ENCODE measurements around the gene TMEM245.
"Not testable (repeated sequence)": the region's sequence is repeated elsewhere in the genome, so short reads cannot be mapped to it uniquely, and the experiment has no call there.

The TMEM245 gene

DNA sequence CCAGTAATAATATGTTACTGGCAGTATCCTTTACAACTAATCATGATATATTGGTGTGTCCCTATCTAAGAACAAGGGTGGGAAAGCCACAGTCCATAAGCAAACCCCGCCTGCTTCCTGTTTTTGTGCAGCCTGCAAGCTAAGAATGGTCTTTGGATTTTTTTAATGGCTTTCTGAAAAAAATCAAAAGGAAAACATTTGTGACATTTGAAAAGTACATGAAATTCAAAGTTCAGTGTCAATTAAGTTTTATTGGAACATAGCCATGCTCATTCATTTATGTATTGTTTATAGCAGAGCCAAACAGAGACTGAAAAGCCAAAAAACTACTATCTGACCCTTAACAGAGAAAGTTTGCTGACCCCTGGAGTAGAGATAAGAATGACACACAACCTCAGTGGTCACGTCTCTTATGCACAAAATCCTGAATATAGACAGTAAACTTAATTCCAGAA is 12.8 kb upstream of the TMEM245 start:
- no peak for DNase-seq (ENCODE audit: low read depth)

DNA sequence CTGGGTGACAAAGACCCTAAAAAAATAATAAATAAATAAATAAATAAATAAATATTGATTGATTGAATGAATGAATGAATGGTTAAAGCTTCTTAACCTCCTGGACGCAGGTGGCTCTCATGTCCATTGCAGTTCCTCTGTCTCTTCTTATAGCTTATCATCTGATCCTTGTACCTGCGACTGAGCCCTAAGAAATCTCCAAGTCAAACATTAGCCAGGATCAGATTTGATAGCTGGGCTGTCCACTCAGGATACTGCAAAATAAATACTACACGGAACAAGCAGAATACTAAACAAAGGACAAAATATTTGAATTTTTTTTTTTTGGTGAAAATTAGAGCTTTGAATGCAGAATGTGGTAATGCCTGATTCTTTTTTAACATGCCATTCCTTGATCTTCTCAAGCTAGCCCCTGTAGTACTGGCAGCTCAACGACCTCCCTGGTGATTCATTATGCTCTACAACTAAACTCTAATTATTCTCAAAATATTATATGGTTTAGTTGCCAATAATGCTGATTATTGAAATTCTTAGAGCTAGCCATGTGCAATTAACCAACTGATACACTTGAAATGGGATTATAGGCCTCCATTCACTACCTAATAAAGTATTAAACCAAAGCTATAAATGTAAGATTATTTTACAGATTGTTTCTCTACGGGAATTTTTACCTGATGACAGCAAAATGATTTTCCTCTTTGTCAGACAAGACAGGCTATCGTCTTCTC is 9.9 kb upstream of the TMEM245 start:
- no peak for DNase-seq (ENCODE audit: low read depth)

DNA sequence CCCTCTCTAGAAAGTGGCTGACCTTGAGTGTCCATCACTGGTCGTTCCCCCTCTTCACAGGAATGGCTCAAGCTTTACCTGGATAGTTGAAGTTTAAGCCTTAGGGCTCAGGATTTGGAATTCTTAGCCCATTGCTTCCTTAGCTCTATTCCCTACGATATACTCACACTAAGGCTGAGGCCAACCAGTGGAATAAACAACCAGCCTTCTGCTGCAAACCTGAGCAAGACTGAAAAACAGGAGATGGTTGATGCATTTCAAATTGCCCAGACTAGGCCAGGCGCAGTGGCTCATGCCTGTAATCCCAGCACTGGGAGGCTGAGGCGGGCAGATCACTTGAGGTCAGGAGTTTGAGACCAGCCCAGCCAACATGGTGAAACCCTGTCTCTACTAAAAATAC is 6.9 kb upstream of the TMEM245 start:
- not testable (repeated sequence) for DNase-seq (ENCODE audit: low read depth)

DNA sequence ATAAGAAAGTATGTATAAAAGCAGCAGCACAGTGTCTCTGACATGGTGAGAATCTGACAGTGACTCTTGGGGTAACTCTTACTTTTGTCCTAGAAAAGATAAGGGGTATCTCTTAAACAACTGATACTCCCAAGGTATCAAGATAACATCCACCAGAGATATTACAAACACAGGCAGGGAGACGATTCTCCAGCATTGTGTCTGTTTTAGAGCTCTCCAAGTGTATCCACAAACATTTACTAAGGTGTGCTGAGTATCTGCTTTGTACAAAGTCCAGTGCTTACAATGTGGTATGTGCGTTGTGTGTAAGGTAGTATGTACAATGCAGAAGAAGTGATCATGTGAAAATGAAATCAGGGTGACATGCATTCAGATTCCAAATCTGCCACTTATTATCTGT is 4.4 kb upstream of the TMEM245 start:
- no peak for DNase-seq (ENCODE audit: low read depth)

DNA sequence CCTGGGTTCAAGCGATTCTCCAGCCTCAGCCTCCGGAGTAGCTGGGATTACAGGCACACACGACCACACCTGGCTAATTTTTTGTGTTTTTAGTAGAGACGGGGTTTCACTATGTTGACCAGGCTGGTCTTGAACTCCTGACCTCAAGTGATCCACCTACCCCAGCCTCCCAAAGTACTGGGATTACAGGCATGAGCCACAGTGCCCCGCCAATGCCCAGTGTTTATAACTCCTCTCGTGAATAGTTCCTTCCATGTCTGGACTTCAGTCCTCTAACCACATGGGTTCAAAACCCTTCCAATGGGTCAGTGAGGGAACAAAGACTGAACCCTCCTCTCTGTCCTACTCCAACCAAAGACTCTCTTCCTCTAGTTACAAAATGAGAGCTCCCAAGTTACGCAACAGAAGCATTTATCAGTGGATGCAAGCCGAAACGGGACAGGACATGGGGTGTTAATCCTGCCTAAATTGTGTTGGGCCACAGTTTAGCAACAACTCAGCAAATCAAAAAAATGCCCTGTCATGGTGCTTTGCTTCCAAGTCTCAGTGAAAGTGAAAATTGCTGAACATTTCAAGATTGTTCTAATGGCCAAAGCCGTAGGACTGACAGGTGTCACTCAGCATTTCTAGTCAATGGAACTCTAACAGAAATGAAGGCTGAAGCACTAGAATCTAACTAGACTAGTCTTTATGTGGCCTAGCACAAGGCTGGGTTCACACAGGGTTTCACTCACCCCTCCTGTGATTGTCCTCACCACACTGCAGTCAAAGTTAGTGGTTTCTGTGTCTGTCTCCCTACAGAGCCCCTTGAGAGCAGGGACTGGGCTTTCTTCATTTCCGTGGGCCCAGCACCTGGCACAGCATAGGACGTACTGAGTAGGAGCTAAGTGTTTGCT is 3.2 kb upstream of the TMEM245 start:
- no peak for DNase-seq (ENCODE audit: low read depth)

DNA sequence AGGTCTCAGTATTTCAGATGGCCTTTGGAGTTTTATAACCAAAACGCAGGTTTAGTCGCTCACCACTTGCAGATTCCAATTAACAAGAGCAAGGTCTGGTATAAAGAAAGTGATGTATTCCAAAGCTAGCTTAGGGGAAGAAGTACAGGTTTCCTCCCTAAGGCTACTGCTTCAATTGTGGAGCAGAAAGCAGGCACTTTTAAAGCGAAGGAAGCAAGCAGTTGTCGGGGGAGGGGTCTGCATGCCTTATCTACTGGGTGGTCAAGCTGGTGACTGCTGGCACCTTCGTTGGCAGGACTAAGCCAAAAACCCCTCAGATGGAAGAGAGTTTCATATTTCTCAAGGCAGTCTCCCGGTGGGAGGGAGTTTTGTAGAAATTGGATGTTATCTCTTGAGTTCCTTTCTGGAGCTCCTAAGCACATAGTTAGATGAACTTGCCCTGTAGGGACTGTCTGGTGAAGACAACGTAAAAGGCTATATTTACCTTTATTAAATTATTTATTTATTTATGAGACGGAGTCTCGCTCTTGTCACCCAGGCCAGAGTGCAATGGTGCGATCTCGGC is 1.6 kb upstream of the TMEM245 start:
- DNase-seq (ENCODE audit: low read depth) = no peak

DNA sequence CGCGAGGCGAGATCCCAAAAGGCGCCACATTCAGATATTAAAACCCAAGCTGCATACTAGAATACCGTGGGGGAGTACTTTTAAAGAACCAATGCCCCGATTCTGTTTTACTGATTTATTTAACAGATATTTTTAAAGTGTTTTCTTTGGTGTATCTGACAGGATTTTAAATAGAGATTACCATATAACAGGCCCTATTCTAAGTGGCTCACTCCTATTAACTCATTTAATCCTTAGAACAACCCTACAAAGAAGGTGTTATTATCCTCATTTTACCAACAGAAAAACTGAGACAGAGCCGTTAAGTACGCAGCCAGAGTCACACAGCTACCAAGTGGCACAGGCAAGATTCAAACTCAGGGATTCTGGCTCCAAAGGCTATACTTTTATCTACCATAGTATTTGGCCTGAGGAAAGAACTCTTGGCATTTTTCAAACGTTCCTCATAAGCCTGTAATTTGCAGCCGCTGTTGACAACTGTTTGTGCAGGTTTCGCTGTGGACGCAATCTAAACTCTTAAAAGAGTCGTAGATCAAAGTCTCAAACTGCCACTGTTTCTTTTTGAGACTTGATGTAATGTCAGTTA is 550 bp upstream of the TMEM245 start:
- no peak for DNase-seq (ENCODE audit: low read depth)

DNA sequence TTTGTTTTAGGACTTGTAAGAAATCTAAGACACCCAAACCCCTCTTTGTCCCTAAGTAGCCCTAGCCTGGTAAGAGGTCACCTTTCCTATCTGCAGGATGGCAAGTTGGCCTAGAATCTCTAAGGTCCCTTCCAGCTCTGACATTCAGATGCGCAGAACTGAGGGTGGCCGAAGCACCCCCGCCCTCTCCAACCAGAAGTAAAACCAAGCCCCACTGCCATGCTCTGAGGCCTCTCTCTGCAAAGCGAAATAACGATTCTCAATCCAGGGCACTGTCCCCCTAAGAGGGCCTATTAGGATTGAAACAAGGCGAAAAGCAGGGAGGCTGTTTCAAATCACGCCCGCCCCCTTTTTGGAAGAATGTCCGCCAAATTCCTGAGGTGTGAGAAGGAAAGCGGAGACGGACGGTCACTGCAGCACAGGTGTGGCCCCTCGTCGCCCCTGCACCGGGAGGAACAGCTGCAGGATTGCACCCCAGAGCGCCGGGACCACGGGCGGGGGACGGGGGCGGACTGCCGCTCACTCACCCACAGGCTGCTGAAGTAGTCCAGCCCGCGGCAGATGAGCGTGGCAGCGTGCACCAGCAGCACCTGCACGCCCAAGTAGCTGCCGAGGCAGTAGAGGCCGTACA is 824 bp downstream of the TMEM245 start:
- DNase-seq (ENCODE audit: low read depth) = no peak

DNA sequence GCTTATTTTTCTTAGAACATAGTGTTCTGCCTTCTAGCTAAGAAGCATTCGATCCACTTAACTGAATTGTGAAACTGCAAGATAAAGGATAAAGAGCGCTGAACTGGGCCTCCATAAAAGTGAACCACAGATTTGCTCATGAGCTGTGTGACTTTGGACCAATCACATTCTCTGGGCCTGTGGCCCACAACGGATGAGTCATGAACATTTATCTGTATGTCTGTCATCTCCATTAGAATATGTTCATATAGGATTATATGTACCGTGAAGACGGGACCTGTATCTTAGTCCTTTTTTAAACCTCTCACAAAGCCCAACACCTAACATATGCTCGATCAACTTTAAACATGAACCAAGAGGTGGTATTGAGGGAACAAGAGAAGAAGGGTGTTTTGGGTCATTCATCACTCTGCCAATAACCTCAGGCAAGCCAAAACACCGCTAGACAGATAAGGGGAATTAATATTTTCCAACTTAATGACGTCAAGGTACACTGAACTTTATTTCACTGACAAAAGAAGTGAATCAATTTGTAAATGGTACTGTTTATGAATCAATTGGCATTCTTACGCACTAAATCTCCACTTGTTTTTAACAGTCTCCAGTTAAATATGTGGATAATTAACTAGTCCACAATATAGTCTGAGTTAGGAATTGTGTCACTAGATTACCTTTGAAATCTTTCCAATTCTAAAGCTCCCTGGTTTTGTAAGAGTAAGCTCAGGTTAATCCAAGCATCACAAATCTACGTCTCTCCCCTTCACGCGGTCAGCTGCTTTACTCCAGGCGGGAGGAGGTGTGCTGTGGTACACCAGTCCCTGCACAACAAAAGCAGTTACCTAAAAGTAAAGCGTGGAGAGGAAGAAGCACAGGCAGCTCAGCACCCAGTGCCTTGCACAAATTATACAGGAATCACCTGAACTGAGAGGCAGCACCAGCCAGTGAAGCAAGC is 1.6 kb downstream of the TMEM245 start:
- DNase-seq (ENCODE audit: low read depth) = no peak

DNA sequence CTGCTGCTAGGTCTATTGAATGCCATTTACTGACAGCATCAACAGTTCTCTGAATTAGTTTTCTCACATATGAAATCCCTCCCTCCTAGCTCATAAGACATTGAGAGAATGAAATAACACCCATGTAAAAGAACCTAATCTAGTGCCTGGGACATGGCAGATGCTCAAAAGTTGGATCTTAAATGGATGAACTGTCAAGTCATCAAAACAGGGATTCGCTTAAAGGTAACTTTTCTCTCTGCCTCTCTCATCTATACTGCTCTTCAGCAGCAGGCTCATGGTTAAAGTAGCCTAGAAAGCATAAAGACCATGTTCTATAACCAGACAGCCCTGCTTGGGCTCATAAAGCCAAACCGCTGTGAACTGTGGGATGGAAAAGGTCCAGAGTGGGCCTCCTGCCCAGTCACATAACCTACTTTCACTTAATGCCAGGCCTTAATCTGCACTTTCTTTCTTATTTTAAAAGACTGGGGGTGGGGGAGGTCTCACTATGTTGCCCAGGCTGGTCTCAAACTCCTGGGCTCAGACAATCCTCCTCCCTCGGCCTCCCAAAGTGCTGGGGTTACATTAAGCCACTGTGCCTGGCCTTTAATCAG is 3.7 kb downstream of the TMEM245 start:
- no peak for DNase-seq (ENCODE audit: low read depth)

DNA sequence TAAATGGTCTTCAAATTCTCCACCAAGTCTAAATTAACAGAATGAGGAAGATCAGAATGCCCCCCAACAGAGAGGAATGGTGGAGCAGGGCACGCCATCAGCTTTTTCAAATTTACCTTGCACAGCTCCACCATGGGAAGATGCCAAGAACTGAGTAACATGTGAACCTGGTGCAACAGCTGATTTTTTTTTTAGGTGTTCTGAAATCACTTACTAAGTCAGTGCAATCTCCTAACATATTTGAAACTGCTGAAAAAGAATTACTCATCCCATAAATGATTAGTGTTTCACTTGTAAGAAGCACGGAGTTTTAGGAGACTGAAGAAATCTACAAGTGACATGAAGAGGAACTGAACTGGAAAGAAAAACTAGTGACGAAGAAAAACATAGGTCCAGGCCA is 5.1 kb downstream of the TMEM245 start:
- no peak for DNase-seq (ENCODE audit: low read depth)

DNA sequence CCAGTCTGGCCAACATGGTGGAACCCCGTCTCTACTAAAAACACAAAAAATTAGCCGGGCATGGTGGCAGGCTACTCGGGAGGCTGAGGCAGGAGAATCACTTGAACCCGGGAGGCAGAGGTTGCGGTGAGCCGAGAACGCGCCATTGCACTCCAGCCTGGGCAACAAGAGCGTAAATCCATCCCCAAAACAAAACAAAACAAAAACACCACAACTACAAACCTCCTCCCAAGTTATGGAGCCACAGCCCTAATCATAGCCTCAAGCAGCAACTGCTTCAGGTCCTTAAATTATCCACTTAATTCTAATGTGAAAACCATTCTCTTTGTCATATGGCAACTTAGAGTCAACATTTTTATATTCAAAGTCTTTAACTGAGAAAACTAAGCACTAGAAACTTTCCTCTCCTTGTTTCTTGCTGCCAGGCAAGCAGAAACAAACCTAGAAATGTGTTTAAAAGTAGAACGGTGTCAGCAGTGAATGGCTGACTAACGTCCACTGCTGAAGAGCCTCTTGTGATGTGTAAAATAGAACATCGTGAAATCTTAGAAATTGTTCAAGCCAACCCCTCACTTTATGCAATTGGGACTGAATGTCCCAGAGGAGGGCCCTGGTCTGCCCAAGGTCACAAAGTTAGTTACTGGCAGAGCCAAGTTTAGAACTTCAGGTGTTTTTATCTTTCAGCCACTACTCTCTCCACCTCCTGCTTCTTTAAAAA is 5.7 kb downstream of the TMEM245 start:
- DNase-seq (ENCODE audit: low read depth) = no peak

DNA sequence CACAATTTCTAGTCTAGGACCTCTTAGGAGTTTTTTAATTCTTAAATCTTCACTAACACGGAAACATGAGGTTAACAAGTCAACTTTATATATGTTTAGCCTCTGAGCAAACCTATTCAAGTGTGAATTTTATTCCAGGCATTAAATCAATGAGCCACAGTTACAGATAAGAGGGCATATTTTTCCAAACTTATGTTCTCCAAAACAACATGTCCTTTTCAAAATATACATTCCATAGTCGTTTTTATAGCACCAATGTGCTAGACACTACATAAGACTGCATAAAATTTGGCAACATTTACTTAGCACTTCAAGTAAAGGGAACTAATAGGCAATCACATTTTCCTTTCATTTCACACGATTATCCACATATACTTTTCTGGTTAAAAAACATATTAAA is 6.5 kb downstream of the TMEM245 start:
- no peak for DNase-seq (ENCODE audit: low read depth)

DNA sequence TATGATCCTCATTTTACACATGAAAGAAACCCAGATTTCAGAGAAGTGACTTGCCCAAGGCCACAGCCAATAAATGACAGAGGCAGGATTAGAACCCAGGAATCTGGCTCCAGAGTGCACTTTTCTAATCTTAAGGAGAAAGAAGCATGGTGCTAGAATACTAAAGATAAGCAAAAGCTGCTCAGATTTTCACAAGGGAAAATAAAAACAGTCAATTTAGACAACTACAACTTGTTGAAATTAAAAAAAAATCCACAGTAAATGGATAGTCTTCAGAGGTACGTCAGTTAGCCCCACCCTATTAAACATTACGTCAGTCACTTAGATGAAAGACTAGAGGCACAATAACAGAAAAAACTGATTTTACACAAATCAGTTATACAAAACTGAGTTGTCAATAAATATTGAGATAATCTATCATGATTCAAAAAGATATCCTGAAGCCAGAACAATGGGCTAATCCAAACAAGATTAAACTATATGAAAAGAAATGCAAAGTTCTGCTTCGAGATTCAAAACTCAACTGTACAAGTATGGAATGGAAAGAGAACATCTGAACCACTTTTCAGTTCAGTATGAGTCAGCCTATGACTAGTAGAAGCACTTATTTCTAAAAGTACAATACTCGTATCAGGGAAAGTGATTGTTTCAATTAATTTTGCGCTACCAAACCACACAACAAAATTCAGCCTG is 9.3 kb downstream of the TMEM245 start:
- no peak for DNase-seq (ENCODE audit: low read depth)

DNA sequence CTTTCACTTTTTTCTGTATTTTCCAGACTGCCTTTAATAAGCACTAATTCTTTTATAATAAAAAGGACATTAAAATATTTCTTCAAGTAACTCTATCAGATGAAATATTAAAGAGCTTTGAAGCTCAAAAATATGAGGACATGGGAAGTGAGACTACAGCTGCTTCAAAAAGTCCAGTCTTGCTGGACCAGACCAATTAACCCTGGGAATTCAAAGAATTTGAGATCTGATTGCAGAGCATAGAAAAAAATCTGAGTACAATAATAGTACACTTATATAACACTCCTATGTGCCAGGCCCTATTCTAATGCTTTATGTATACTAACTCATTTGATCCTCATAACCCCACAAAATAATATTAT is 9.8 kb downstream of the TMEM245 start:
- DNase-seq (ENCODE audit: low read depth) = no peak

DNA sequence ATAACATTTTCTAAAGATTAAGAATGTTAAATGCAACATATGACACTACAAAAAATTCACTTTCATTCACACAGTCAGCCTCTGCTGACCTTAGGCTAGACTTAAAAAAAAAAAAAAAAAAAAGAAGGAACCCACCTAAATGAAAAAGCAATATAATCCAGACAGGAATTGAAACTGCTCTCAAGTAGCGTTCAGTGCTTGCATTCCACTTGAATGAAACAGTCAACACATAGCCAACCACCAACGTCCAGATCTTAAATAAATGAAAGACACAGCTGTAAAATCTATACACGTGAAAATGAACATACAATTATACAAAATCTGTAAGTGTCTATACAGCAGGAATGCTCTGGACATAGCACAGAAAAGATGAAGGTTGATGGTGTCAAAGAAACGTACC is 11.4 kb downstream of the TMEM245 start:
- DNase-seq (ENCODE audit: low read depth) = no peak

DNA sequence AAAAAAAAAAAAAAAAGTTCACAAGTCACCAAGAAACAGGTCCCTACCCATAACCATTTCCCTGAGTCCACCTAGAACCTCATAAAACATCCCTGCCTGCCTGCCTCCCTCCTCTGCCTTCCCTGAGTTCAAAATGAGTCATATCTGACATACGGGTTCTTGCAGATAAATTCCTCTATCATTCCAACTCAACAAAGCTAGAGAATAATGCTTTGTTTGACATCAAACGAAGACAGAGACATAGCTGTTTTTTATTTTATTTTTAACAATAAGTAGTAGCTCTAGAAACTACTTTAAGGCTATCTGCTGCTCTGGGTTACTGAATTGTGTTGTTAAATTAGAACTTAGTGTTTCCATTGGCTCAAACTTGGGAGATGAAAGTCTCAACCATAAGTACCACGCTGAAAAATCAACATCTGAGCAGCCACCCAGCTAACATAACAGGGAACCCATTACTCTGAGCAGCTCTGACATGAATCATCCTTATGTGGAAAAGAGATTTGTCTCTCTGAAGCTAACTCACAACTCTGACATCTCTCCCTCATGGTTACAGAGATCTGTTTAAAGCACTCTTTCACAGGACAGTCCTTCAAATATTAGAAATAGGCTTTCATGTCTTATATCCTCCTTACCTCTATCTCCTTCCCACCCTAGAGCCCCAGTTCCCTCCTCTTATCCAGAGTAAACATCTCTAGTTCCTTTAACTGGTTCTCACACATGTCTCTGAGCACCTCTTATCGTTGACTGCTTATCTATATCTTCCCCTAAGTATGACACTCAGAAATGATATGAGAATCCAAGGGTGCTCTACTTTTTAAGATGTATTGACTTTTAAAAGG is 12.1 kb downstream of the TMEM245 start:
- no peak for DNase-seq (ENCODE audit: low read depth)

DNA sequence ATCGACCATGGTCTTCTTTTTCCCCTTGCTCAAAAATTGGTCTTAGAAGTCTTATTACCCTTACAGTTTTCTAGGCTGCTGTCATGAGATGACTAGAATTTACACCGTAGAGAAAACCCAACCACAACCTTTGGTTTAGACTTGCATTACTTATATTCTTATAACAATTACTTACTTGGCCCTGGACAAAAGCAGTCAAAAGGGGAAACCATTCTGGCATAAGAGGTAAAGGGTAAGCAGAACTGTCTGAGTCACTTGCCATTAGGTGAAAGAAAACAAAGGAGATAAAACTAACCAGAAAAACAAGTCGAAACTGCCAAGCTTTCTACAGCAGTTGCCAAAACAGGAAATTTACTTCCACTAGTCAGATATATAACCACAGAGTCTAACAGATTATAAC is 17.9 kb downstream of the TMEM245 start:
- no peak for DNase-seq (ENCODE audit: low read depth)

DNA sequence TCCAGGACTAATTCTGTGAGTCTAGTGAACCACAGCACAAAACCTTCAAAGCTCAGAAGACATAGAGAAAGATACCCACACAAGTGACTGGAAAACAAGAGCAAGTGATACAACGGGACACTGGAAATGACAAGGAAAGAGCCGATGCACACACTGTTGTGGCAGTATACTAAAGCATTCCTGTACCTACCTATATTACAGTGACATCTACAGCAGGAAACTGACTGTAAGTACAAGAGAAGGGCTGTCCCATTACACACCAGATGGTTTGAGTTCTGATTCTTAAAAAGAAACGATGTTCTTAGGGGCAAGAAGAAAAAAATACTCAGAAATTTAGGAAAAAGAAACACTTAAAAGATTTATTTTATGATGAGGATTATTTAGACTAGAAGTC is 18.5 kb downstream of the TMEM245 start:
- DNase-seq (ENCODE audit: low read depth) = no peak

Data from stimulated activated CD8-positive, alpha-beta memory T cell treated with anti-CD3 and anti-CD28 coated beads, Interleukin-15, amount 100 ng/mL, for 24 hours (primary cell).